ENCODE results near the gene SLC26A6.

- TF ChIP-seq POLR2A (IDR thresholded peaks at IDR 0.05; ENCODE audit: borderline replicate concordance, extremely low read depth, insufficient read depth, insufficient read length) = no peak
- TF ChIP-seq, protein P1, sequence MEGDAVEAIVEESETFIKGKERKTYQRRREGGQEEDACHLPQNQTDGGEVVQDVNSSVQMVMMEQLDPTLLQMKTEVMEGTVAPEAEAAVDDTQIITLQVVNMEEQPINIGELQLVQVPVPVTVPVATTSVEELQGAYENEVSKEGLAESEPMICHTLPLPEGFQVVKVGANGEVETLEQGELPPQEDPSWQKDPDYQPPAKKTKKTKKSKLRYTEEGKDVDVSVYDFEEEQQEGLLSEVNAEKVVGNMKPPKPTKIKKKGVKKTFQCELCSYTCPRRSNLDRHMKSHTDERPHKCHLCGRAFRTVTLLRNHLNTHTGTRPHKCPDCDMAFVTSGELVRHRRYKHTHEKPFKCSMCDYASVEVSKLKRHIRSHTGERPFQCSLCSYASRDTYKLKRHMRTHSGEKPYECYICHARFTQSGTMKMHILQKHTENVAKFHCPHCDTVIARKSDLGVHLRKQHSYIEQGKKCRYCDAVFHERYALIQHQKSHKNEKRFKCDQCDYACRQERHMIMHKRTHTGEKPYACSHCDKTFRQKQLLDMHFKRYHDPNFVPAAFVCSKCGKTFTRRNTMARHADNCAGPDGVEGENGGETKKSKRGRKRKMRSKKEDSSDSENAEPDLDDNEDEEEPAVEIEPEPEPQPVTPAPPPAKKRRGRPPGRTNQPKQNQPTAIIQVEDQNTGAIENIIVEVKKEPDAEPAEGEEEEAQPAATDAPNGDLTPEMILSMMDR (IDR thresholded peaks at IDR 0.05 in 2 of 3, conservative IDR thresholded peaks at IDR 0.05 in 1 of 3; ENCODE audit: borderline replicate concordance in 1 of 3, insufficient read depth in 1 of 3, low read depth in 2 of 3, low read length in 2 of 3) = no peak
- TF ChIP-seq EZH2 (IDR thresholded peaks at IDR 0.05) = no peak
- TF ChIP-seq MAX (IDR thresholded peaks at IDR 0.05) = no peak
- TF ChIP-seq YY1 (IDR thresholded peaks at IDR 0.05; ENCODE audit: extremely low read depth, insufficient replicate concordance, low read depth, low read length) = no peak
- TF ChIP-seq EGR1 (IDR thresholded peaks at IDR 0.05; ENCODE audit: low read depth) = no peak
- TF ChIP-seq SP1 (IDR thresholded peaks at IDR 0.05; ENCODE audit: low read depth) = no peak
These were observed 6.1 kb upstream of the SLC26A6 start for GRCh38 chr3:48641396-48641795.
